Brain microvascular endothelial cell (primary cell): ENCODE results near the gene RAD21L1.

Experiments
- DNase-seq: peaks from one replicate; pipeline ENCODE4 v3.0.0-alpha.2; 2020
- H3K27ac ChIP-seq: fragments of 250-450 bp; sonication (Bioruptor Pico); 2 replicates; pipeline ENCODE4 v1.5.1; 2020; ENCODE audit warnings: mild to moderate bottlenecking, moderate library complexity
- H3K27me3 ChIP-seq: fragments of 250-450 bp; sonication (Bioruptor Pico); replicated peaks from 2 replicates; pipeline ENCODE4 v1.5.1; 2020; ENCODE audit warnings: mild to moderate bottlenecking
- H3K36me3 ChIP-seq: fragments of 250-450 bp; sonication (Bioruptor Pico); replicated peaks from 2 replicates; pipeline ENCODE4 v1.5.1; 2020; ENCODE audit warnings: mild to moderate bottlenecking
- H3K4me3 ChIP-seq: 2 replicates; pipeline ENCODE4 v1.5.1; 2011; ENCODE audit warnings: low read depth, mild to moderate bottlenecking, control low read depth, low read length, moderate library complexity
- in situ Hi-C: cut with HindIII; loops from 2 replicates; pipeline ENCODE4 v1.10.0; 2017; ENCODE audit warnings: low sequenced_read_pairs, low pct_ligation_motif_present
- TF ChIP-seq, protein P1 (sequence below): IDR thresholded peaks from 2 replicates; pipeline ENCODE4 v1.5.1; 2011; ENCODE audit warnings: low read depth, mild to moderate bottlenecking, moderate library complexity, low read length, control low read depth, inconsistent platforms; ENCODE audit errors: missing control alignments

Gene RAD21L1

DNA sequence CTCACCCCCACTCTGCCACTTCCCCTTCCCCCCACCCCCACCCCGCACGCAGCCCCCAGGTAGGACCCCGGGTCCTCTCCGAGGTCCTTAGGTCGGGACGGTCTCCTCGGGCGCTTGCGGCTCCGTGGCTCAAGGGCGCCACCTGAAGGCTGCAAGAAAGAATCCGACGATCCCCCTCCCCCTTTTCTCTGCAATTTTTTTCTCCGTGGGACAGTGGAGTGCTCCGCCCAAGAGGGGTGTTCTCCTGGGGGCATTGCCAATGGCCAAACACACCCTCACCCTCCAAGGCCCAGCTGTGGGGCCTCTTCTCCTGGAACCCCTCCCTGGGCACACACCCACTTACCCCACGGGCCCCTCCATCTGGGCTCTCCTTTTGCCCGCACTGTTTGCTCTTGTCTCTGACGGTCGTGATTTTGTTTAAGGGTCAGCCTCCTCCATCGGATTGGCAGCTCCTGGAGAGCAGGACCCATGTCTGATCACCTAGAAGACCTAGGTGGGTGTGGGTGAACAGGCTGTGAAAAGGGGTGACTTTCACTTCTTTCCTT, 40.0 kb upstream of the RAD21L1 start:
- DNase-seq, result no peak
- H3K27me3 ChIP-seq, result peaks cover 22% of the 10 kb centered on the region
- TF ChIP-seq, protein P1, sequence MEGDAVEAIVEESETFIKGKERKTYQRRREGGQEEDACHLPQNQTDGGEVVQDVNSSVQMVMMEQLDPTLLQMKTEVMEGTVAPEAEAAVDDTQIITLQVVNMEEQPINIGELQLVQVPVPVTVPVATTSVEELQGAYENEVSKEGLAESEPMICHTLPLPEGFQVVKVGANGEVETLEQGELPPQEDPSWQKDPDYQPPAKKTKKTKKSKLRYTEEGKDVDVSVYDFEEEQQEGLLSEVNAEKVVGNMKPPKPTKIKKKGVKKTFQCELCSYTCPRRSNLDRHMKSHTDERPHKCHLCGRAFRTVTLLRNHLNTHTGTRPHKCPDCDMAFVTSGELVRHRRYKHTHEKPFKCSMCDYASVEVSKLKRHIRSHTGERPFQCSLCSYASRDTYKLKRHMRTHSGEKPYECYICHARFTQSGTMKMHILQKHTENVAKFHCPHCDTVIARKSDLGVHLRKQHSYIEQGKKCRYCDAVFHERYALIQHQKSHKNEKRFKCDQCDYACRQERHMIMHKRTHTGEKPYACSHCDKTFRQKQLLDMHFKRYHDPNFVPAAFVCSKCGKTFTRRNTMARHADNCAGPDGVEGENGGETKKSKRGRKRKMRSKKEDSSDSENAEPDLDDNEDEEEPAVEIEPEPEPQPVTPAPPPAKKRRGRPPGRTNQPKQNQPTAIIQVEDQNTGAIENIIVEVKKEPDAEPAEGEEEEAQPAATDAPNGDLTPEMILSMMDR, result peak; percentile 77
- H3K4me3 ChIP-seq, result no peak overlapping the region
- H3K27ac ChIP-seq, result no peak overlapping the region
- no peaks in the 10 kb centered on the region for H3K36me3 ChIP-seq
- in situ Hi-C loops, result no loop called here

DNA sequence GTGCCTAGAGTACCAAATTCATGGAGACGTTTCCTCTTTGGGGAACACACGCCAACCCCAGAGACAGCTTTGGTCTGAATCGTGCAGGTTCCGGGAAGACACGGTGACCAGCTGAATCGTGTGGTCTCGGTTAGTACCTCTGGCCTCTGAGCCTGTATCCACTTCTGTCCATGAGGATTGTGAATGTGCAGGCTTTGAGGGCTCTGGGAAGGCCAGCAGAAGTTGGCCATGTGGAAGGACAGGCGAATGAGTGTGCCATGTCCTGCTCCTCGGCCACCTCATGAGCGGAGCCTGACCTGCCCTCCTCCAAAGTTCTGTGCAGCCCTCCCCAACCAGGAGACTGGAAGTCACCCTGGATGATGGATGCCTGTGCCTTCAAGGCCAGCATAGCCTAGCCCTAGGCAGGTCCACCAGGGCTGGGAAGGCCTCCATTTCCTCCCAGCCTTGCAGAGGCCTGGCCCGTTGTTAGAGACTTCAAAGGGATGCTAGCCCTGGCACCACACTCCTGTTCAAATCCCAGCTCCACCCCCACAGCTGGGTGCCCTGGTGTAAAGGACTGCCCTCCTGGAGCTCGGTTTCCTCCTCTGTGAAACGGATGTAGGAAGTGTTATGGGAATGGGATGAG, 39.4 kb upstream of the RAD21L1 start:
- in situ Hi-C loops, result no loop called here
- no peak for DNase-seq
- peaks cover 23% of the 10 kb centered on the region for H3K27me3 ChIP-seq
- TF ChIP-seq, protein P1, result no peak
- H3K4me3 ChIP-seq, result no peak overlapping the region
- no peak overlapping the region for H3K27ac ChIP-seq
- no peaks in the 10 kb centered on the region for H3K36me3 ChIP-seq

DNA sequence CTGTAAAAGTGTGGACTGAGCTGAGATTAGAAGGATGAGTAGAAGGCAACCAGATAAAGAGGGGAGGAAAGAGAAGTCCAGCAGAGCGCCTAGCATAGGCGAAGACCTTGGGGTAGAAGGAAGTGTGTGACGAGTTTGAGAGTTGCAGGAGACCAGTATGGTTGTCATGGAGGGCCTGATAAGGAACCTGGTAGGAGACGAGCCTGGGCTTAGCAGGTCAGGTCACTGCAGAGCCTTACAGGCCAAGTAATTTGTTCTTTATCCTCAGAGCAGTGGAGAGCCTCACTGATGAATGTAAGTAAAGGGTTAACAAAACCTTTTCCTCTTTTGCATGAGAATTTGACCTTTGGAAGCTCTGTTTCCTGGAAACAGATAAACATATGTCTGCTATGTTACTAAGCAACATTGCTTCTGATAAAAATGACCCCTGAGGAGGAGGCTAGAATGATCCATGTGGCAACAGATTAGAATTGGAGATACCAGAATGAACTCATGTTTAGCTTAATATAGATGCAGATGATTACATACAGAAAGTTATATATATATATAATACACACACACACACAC, 38.2 kb upstream of the RAD21L1 start:
- H3K27me3 ChIP-seq, result peaks cover 23% of the 10 kb centered on the region
- no peak for DNase-seq
- H3K36me3 ChIP-seq, result no peaks in the 10 kb centered on the region
- no peak overlapping the region for H3K4me3 ChIP-seq
- H3K27ac ChIP-seq, result no peak overlapping the region
- in situ Hi-C loops, result no loop called here
- TF ChIP-seq, protein P1, result no peak

DNA sequence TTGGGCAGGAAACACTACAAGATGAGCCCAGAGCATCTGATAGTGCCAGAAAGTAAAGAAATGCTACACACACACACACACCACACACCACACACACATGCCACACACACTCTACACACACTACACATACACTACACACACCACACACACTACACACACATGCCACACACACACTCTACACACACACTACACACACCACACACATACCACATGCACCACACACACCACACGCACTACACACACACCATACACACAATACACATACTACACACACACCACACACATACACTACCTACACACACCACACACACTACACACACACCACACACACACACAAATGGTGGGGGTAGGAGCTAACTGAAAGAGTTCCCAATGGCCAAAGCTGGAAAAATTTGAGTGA, 37.5 kb upstream of the RAD21L1 start:
- Histone ChIP-seq H3K27me3 (peaks cover 21% of the 10 kb centered on the region), H3K4me3 (no peak overlapping the region), H3K36me3 (no peaks in the 10 kb centered on the region), H3K27ac (no peak overlapping the region)
- no peak for DNase-seq
- in situ Hi-C loops, result no loop called here
- TF ChIP-seq, protein P1, result no peak

DNA sequence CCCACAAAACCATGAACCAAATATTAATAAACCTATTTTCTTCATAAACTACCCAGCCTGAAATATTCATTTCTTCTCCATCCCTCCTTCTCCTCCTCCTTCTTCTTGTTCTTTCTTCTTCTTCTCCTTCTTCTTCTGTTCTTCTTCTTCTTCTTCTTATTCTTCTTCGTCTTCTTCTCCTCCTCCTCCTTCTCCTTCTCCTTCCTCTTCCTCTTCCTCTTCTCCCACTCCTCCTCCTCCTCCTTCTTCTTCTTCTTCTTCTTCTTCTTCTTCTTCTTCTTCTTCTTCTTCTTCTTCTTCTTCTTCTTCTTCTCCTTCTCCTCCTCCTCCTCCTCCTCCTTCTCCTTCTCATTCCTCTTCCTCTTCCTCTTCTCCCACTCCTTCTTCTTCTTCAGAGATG, 36.0 kb upstream of the RAD21L1 start:
- in situ Hi-C loops, result no loop called here

More for the DNA sequence above, 36.0 kb upstream of the RAD21L1 start:
- H3K36me3 ChIP-seq, result no peaks in the 10 kb centered on the region
- no peak overlapping the region for H3K27ac ChIP-seq
- H3K27me3 ChIP-seq, result peaks cover 11% of the 10 kb centered on the region
- no peak for DNase-seq
- H3K4me3 ChIP-seq, result no peak overlapping the region
- TF ChIP-seq, protein P1, result no peak
